GM12878 (cell line): ENCODE results near the gene IBTK. TPM values are rescaled to one million over a fixed set of nuclear protein-coding genes. Genes with fewer than 3 reads are reported as not detected.

Experiments used
- ATAC-seq: fragments of 200-7000 bp; cut with Tn5 transposase; 3 replicates; pipeline ENCODE4 v1.9.1; 2020; ENCODE audit warnings: mild to moderate bottlenecking, moderate library complexity
- BruUV-seq: library from RNA; stranded (reverse); fragments of 400-500 nt; replicated peaks from 2 replicates; lab custom pipeline; 2021; lab: Mats Ljungman, UMichigan
- CTCF ChIA-PET: fragments of 300-600 bp; sonication (Branson Sonifier 250); formaldehyde crosslinking; extraction: SDS; loops from one replicate; lab custom pipeline; 2021; ENCODE audit warnings: inconsistent platforms; lab: Yijun Ruan, JAX
- POLR2A ChIA-PET: fragments of 350-600 bp; formaldehyde crosslinking; extraction: SDS; loops from one replicate; lab custom pipeline; 2021; ENCODE audit warnings: inconsistent platforms; lab: Charles Lee
- RAD21 ChIA-PET: fragments of 300-600 bp; sonication (Branson Sonifier 250); formaldehyde crosslinking; loops from one replicate; lab custom pipeline; 2023; ENCODE audit warnings: antibody characterized with exemption; ENCODE audit not compliant: unreplicated experiment; lab: Charles Lee
- SMC1A ChIA-PET: fragments of 300-600 bp; sonication (Branson Sonifier 250); formaldehyde crosslinking; loops from one replicate; lab custom pipeline; 2023; ENCODE audit not compliant: unreplicated experiment, uncharacterized antibody; lab: Charles Lee
- DNase-seq: peaks from one replicate; pipeline ENCODE4 v3.0.0-alpha.2; 2011; ENCODE audit warnings: low read depth, low spot score
- FAIRE-seq: peaks from 3 replicates; lab custom pipeline; 2011; peaks lifted over from hg19 to GRCh38; lab: Jason Lieb, UNC
- H2AFZ ChIP-seq: 2 replicates; pipeline ENCODE4 v1.6.0; 2011; ENCODE audit warnings: low read depth, low read length, control low read depth; ENCODE audit not compliant: control insufficient read depth
- H3K27ac ChIP-seq: 2 replicates; pipeline ENCODE4 v1.5.1; 2011; ENCODE audit warnings: control low read depth; ENCODE audit not compliant: control insufficient read depth, insufficient read depth
- H3K27me3 ChIP-seq, 2 experiments: replicated peaks in 1 of 2; 2 replicates each; pipeline versions ENCODE4 v1.6.0 to v1.6.1; 2011; ENCODE audit warnings: low read length in 1 of 2; ENCODE audit not compliant: control insufficient read depth in 2 of 2, insufficient read depth in 2 of 2
- H3K36me3 ChIP-seq, 2 experiments: 2 replicates each; pipeline ENCODE4 v1.5.1; 2011; ENCODE audit warnings: low read length in 1 of 2; ENCODE audit not compliant: control insufficient read depth in 2 of 2, insufficient read depth in 2 of 2
- H3K4me1 ChIP-seq: 2 replicates; pipeline ENCODE4 v1.6.1; 2011; ENCODE audit warnings: mild to moderate bottlenecking, low read length, moderate library complexity, mixed read lengths; ENCODE audit not compliant: control insufficient read depth, insufficient read depth
- H3K4me2 ChIP-seq: 2 replicates; pipeline ENCODE4 v1.6.0; 2011; ENCODE audit warnings: control low read depth; ENCODE audit not compliant: control insufficient read depth, insufficient read depth
- H3K4me3 ChIP-seq: fragments of 200-600 bp; sonication (generic); 2 replicates; pipeline ENCODE4 v1.5.1; 2016
- H3K79me2 ChIP-seq: 2 replicates; pipeline ENCODE4 v1.6.0; 2011; ENCODE audit warnings: low read length; ENCODE audit not compliant: control insufficient read depth, insufficient read depth
- H3K9ac ChIP-seq: 2 replicates; pipeline ENCODE4 v1.8.0; 2011; ENCODE audit warnings: low read length, control low read depth, mixed read lengths; ENCODE audit not compliant: control insufficient read depth, insufficient read depth
- H3K9me3 ChIP-seq: replicated peaks from 3 replicates; pipeline ENCODE4 v1.5.1; 2011; ENCODE audit warnings: mild to moderate bottlenecking, low read length; ENCODE audit not compliant: control insufficient read depth, insufficient read depth
- H4K20me1 ChIP-seq: 2 replicates; pipeline ENCODE4 v1.6.0; 2011; ENCODE audit not compliant: control insufficient read depth, insufficient read depth
- ASH2L ChIP-seq: fragments of 300-600, 200-600 bp; sonication (generic); IDR thresholded peaks from 2 replicates; pipeline ENCODE4 v1.6.1; 2017; ENCODE audit warnings: low read depth, mild to moderate bottlenecking, borderline replicate concordance
- IKZF1 ChIP-seq: fragments of 450-650 bp; conservative IDR thresholded peaks from 2 replicates; pipeline ENCODE4 v1.6.1; 2017; ENCODE audit warnings: antibody characterized with exemption, mild to moderate bottlenecking
- MXI1 ChIP-seq: fragments of 150-350 bp; IDR thresholded peaks from 2 replicates; pipeline ENCODE4 v1.6.1; 2011; ENCODE audit warnings: low read depth, mild to moderate bottlenecking, inconsistent platforms, low read length, improper control_type of control experiment
- NFIC ChIP-seq: IDR thresholded peaks from 2 replicates; pipeline ENCODE4 v1.6.1; 2012; ENCODE audit warnings: low read depth, mild to moderate bottlenecking, inconsistent platforms, low read length, moderate library complexity
- NR2C1 ChIP-seq: fragments of 450-650 bp; IDR thresholded peaks from 2 replicates; pipeline ENCODE4 v1.6.1; 2017; ENCODE audit warnings: antibody characterized with exemption, mild to moderate bottlenecking, moderate library complexity
- POU2F2 ChIP-seq: IDR thresholded peaks from 3 replicates; pipeline ENCODE4 v1.6.1; 2011; ENCODE audit warnings: low read depth, mild to moderate bottlenecking, low read length, borderline replicate concordance
- RAD51 ChIP-seq: fragments of 450-650 bp; IDR thresholded peaks from 2 replicates; pipeline ENCODE4 v1.6.1; 2016; ENCODE audit warnings: moderate library complexity, mild to moderate bottlenecking, inconsistent platforms
- WGBS: methylation state at CpG from one replicate; pipeline ENCODE4 v1.1.6; 2016; ENCODE audit warnings: low lambda C conversion rate; ENCODE audit not compliant: insufficient replicate concordance, insufficient coverage; ENCODE audit errors: missing lambda C conversion rate; 5-methylcytosine and 5-hydroxymethylcytosine counted together
- in situ Hi-C: fragments of 300-500 bp; cut with MboI; formaldehyde crosslinking; loops from 9 replicates; pipeline ENCODE4 v1.14.3; 2018; ENCODE audit warnings: mixed read lengths
- intact Hi-C: fragments of 100-400 bp; cut with micrococcal nuclease; formaldehyde crosslinking; loops from one replicate; pipeline ENCODE4 v1.14.2; 2022; ENCODE audit not compliant: unreplicated experiment
- polyA plus RNA-seq, 11 experiments: library from polyadenylated mRNA; depleted of rRNA in 4 of 11; unstranded in 6 of 11; stranded (reverse) in 5 of 11; fragments of >200 nt; fragmentation: Nextera tagmentation in 4 of 11; fragmentation: Illumina TruSeq in 1 of 11; extraction: Ambion mirVana in 4 of 11; extraction: Trizol in 1 of 11; gene quantifications; 1 replicate in 1 of 11; 2 replicates in 10 of 11; pipeline versions ENCODE4 v1.2.1 to v1.2.3, GENCODE V29; 2011 to 2016; ENCODE audit warnings: inconsistent platforms in 2 of 11, missing spikeins in 2 of 11, low read depth in 1 of 11
- total RNA-seq, 4 experiments: library from RNA; depleted of rRNA in 3 of 4; stranded (reverse); fragments of >200 nt in 3 of 4; fragmentation: Illumina TruSeq in 1 of 4; extraction: Trizol in 1 of 4; gene quantifications; 2 replicates each; pipeline versions ENCODE4 v1.2.1 to v1.2.3, GENCODE V29; 2013 to 2021
- TF ChIP-seq, protein P1 (sequence below): fragments of 450-650 bp; IDR thresholded peaks from 2 replicates; pipeline ENCODE4 v1.6.1; 2016; ENCODE audit warnings: mild to moderate bottlenecking

IBTK gene
- total and polyA plus RNA-seq, 10 of the 15 experiments (the other 5 are each of a cell fraction or from before 2014, with no cell fraction given) = 12.0 to 32.1 (median 20.9) TPM

DNA sequence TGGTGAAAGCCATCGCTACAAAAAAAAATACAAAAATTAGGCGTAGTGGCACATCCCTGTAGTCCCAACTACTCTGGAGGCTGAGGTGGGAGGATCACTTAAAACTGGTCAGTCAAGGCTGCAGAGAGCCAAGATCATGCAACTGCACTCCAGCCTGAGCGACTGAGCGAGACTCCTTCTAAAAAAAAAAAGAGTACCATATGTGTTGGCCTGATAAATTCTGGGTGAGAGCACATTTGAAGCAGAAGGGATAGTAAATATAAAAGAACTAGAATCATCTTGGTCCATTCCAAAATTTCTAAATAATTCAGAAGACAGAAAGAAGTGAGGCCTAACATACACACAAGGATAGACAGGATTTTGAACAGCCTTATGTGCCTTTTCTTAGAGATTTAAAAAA is 2.2 kb downstream of the IBTK start:
- 100% methylated on average over 4 of the region's 4 CpGs for WGBS
- Histone ChIP-seq H3K4me1 (peaks cover 6% of the 10 kb centered on the region; the same call in 1 of the 2 replicates), H3K27me3 (no peaks in the 10 kb centered on the region), H3K4me2 (no peak overlapping the region), H2AFZ (no peak overlapping the region), H3K79me2 (peaks cover 56% of the 10 kb centered on the region), H3K27ac (no peak overlapping the region), H3K9ac (no peak overlapping the region), H3K9me3 (no peaks in the 10 kb centered on the region; the same call in 1 of the 3 replicates), H3K4me3 (peak overlapping the region; percentile 76; the same call in 1 of the 2 replicates), H4K20me1 (no peaks in the 10 kb centered on the region), H3K36me3 (no peaks in the 10 kb centered on the region)
- DNase-seq (no peak), FAIRE-seq (no peak), ATAC-seq (no peak)
- CTCF ChIA-PET = no interaction called here
- POLR2A ChIA-PET = no interaction called here
- in situ Hi-C loops = loop anchor here (5.0 to 10.0 kb wide), 2 partner anchors 812 to 959 kb away; no protein-coding TSS in a partner anchor
- BruUV-seq = no TSS peak
- TF ChIP-seq, protein P1, sequence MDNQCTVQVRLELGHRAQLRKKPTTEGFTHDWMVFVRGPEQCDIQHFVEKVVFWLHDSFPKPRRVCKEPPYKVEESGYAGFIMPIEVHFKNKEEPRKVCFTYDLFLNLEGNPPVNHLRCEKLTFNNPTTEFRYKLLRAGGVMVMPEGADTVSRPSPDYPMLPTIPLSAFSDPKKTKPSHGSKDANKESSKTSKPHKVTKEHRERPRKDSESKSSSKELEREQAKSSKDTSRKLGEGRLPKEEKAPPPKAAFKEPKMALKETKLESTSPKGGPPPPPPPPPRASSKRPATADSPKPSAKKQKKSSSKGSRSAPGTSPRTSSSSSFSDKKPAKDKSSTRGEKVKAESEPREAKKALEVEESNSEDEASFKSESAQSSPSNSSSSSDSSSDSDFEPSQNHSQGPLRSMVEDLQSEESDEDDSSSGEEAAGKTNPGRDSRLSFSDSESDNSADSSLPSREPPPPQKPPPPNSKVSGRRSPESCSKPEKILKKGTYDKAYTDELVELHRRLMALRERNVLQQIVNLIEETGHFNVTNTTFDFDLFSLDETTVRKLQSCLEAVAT = 0 out of 2 replicates have a peak, but pooled peaks have one; percentile 54
- TF ChIP-seq NR2C1 = no peak
- SMC1A ChIA-PET = no interaction called here
- intact Hi-C loops = loop anchor here (10.0 kb wide), 1 partner anchor 949 kb away; the partner anchor contains the start of genes PGM3 and RWDD2A
- RAD21 ChIA-PET = no interaction called here

- Histone ChIP-seq H2AFZ (no peak overlapping the region), H3K4me1 (peaks cover 6% of the 10 kb centered on the region; the same call in 1 of the 2 replicates), H3K79me2 (peaks cover 61% of the 10 kb centered on the region), H3K9me3 (peaks cover 3% of the 10 kb centered on the region), H4K20me1 (no peaks in the 10 kb centered on the region), H3K4me2 (no peak overlapping the region; the same call in 1 of the 2 replicates), H3K36me3 (no peaks in the 10 kb centered on the region; a peak in 1 of 4 replicates), H3K27me3 (no peaks in the 10 kb centered on the region), H3K27ac (no peak overlapping the region), H3K9ac (no peak overlapping the region)
- in situ Hi-C loops = loop anchor here (10.0 kb wide), 1 partner anchor 961 kb away; no protein-coding TSS in a partner anchor
- no TSS peak for BruUV-seq
- ATAC-seq (no peak), DNase-seq (no peak), FAIRE-seq (no peak)
- WGBS = 92% methylated on average over 4 of the region's 4 CpGs
- ChIA-PET RAD21 (interaction anchor here (1.0 kb wide), 1 partner anchor 819 kb away, joined by 3 read pairs; no protein-coding TSS in a partner anchor), SMC1A (interaction anchor here (0.8 kb wide), 1 partner anchor 42 kb away, joined by 3 read pairs; no protein-coding TSS in a partner anchor), CTCF (interaction anchor here (0.6 to 1.0 kb wide), 2 partner anchors 786 to 821 kb away, joined by 3 read pairs; partner anchors contain the start of gene UBE3D), POLR2A (no interaction called here)
- intact Hi-C loops = loop anchor here (10.0 kb wide), 1 partner anchor 951 kb away; the partner anchor contains the start of genes PGM3 and RWDD2A
- TF ChIP-seq POU2F2 (no peak), NFIC (no peak), IKZF1 (no peak), RAD51 (no peak), MXI1 (no peak), ASH2L (no peak)
- TF ChIP-seq, all 136 proteins: peak for 0
- H3K4me3 ChIP-seq = no peak overlapping the region
These were observed 3.7 kb downstream of the IBTK start for GRCh38 chr6:82243884-82244283.
